HG02763 (cell line): Measurements from ENCODE around the gene MVB12A.

Experiments
- ATAC-seq: cut with Tn5 transposase; IDR thresholded peaks from one replicate; pipeline ENCODE4 v1.9.1; 2021; ENCODE audit warnings: mild to moderate bottlenecking, moderate library complexity; ENCODE audit not compliant: unreplicated experiment

The MVB12A gene

GRCh38 chr19:17404621-17405249 lies 15.1 kb upstream of the MVB12A start:
- ATAC-seq: no peak

- ATAC-seq: peak; percentile 66
These were observed 14.4 kb upstream of the MVB12A start, which contains the start of gene BST2 for GRCh38 chr19:17405250-17406045. TSS of gene BST2 (minus strand) at chr19:17405630. CDS start at chr19:17405575, 55 bp downstream.

- peak; percentile 23 for ATAC-seq
These were observed 13.6 kb upstream of the MVB12A start for GRCh38 chr19:17406046-17406886.

GRCh38 chr19:17406887-17407196 lies 13.0 kb upstream of the MVB12A start:
- ATAC-seq: no peak

DNA sequence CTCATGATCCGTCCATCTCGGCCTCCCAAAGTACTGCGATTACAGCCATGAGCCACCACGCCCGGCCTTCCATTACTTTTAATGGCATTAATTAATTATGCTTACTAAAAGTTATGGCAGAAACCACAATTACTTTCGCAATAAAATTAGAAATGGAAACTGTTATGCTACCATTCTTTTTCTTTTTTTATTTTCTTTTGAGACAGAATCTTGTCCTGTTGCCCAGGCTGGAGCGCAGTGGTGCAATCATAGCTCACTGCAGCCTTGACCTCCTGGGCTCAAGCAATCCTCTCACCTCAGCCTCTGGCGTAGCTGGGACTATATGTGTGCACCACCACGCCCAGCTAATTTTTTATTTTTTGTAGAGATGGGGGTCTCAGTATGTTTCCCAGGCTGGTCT lies 9.9 kb upstream of the MVB12A start:
- no peak for ATAC-seq

DNA sequence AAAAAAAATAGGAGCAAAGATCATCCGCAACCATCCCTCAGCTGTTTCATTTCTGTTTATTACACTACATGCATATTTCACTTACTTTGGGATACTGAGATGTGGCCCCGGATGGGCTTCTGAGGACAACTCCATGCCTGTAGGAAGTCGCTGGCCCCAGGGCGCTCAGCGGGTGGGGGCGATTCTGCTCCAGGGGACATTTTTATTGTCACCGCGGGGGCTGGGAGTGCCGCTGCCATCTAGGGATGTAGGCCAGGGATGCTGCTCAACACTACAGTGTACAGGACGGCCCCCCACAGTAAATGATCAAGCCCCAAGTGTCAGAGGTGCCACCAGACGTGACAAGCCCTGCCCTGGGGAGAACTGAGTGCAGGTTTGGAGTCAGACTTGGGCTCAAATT lies 8.0 kb upstream of the MVB12A start:
- no peak for ATAC-seq

GRCh38 chr19:17414097-17414496 lies 5.8 kb upstream of the MVB12A start:
- ATAC-seq: no peak

DNA sequence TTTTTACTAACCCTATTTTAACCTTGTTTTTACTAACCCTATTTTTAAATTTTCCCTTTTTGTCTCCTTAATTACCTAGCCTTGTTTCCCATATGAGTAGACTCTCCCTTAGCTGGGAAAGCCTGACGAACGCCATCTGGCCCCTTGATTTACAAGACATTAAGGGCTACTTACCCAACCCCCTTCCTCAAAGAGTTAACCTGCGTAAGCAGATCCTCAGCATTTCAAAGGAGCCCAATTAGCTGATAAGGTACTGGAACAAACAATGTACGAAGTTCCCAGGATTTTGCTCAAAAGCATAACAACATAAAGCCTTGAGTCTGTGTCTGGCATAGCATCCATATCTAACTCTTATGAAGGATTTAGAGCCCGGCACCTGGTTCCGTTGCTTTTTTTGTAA lies 4.7 kb upstream of the MVB12A start:
- no peak for ATAC-seq

DNA sequence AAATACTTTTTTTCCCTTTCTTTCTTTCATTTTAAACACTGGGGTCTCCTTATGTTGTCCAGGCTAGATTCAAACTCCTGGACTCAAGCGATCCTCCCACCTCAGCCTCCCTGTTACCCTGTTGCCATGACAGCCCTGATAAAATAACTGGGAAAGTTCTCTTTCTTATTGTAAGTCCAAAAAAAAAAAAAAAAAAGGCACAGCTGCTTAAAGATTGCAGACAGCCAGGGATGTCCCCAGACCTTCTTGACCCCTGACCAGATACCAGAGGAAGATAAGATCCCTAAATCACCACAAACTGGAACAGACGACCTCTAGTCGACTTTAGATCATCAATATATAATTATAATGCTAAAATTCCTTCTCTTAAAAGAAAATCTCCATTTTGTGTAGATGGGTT lies 1.1 kb upstream of the MVB12A start:
- no peak for ATAC-seq

DNA sequence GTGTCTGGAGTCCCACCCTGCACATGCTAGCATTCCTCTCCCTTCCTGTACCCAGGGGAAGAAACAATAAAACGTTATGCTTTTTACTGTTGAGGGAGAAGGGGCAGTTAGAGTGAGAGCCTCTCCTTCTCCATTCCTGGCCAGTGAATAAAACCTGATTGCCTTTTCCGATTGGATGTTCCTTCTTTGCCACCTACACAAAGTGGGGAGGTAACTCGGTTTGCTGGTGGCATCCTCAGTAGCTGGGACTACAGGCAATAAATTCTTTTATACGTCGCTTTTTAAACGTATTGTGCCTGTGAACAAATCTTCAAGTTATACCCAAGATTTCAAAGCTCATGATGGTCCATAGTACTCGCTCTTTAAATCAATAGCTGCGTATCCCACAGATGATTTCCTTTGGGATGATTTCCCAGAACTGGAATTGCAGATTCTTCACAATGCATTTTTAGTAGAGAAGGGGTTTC lies 660 bp upstream of the MVB12A start:
- no peak for ATAC-seq

- peak; percentile 17 for ATAC-seq
These were observed 653 bp downstream of the MVB12A start for GRCh38 chr19:17420475-17420924.

DNA sequence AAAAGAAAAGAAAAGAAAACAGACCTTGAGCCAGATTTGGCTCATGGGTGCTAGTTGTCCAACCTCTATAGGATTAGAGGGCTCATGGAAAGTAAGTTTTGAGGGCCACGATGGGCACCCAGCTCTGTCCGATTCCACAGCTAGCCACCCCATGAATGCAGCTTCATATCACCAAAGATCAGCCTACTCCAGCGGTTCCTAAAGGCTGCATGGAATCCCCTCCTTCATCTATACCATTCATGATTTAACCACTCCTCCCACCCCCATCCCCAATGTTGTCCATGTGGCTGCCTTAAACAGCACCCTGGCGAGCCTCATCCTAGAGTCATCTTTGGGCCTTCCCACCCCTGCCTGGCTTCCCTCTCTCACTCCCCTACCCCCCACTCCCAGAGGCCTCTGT lies 2.1 kb downstream of the MVB12A start:
- ATAC-seq: no peak

DNA sequence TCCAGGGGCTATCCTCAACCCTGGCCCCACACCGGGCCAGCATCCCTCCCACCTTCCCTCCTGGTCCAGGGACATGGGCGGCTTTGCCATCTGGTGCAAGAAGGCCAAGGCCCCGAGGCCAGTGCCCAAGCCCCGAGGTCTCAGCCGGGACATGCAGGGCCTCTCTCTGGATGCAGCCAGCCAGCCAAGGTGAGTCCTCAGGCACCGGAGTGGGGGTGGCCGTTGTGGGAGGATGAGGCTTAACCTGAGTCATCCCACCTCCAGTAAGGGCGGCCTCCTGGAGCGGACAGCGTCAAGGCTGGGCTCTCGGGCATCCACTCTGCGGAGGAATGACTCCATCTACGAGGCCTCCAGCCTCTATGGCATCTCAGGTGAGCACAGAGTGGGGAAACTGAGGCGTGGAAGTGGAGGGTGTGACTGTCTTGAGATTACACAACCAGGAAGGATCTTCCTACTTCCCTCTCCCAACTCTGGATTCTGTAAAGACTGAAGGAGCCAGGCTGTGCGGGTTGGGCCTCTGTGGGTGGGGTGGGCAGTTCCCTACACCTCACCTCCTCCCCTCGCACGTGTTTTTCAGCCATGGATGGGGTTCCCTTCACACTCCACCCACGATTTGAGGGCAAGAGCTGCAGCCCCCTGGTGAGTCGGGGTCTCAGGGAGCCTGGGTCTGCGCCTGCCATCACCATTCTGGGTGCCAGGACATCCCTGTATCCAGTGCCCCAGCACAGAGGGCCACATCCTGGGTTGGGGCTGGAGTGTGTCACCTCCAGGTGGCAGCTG lies 3.8 kb downstream of the MVB12A start:
- ATAC-seq: no peak

- no peak for ATAC-seq
These were observed 5.0 kb downstream of the MVB12A start for GRCh38 chr19:17424743-17425365.

GRCh38 chr19:17429641-17430113 lies 9.8 kb downstream of the MVB12A start:
- no peak for ATAC-seq

GRCh38 chr19:17431417-17431816 lies 11.6 kb downstream of the MVB12A start:
- ATAC-seq: no peak

- no peak for ATAC-seq
These were observed 15.4 kb downstream of the MVB12A start for GRCh38 chr19:17435218-17435617.

- no peak for ATAC-seq
These were observed 16.4 kb downstream of the MVB12A start for GRCh38 chr19:17436094-17436873.

- no peak for ATAC-seq
These were observed 17.0 kb downstream of the MVB12A start for GRCh38 chr19:17436874-17437267.
